ENCODE data around the gene EXT2. TPM values are rescaled to one million over a fixed set of nuclear protein-coding genes. Genes with fewer than 3 reads are reported as not detected.

EXT2 gene
- total RNA-seq, 1 donor from 2014 or later = 78.6 TPM

GRCh38 chr11:44126304-44126703 is 30.8 kb downstream of the EXT2 start:
- intact Hi-C loops (cut with DNase I) = no loop called here
- Histone ChIP-seq H3K4me1 (no peaks in the 10 kb centered on the region), H3K36me3 (peaks cover 0 to 63% of the 10 kb centered on the region in 2 donors), H3K27me3 (no peaks in the 10 kb centered on the region), H3K9me3 (no peaks in the 10 kb centered on the region), H3K27ac (no peak overlapping the region), H3K4me3 (no peak overlapping the region)
- TF ChIP-seq CTCF (IDR thresholded peaks at IDR 0.05) (no peak), POLR2AphosphoS5 (IDR thresholded peaks at IDR 0.05; ENCODE audit: insufficient read depth in 1 of 2, low read depth in 1 of 2) (no peak), POLR2A (IDR thresholded peaks at IDR 0.05) (no peak)
- DNase-seq (ENCODE audit: extremely low spot score in 2 of 2) = no peak

GRCh38 chr11:44127130-44127529 is 31.7 kb downstream of the EXT2 start:
- H3K9me3 ChIP-seq = no peaks in the 10 kb centered on the region
- DNase-seq (ENCODE audit: extremely low spot score in 2 of 2) = no peak
- intact Hi-C loops (cut with DNase I) = no loop called here
- H3K27ac ChIP-seq = no peak overlapping the region
- TF ChIP-seq POLR2A (IDR thresholded peaks at IDR 0.05) (no peak), POLR2AphosphoS5 (IDR thresholded peaks at IDR 0.05; ENCODE audit: insufficient read depth in 1 of 2, low read depth in 1 of 2) (no peak), CTCF (IDR thresholded peaks at IDR 0.05) (no peak)
- no peaks in the 10 kb centered on the region for H3K4me1 ChIP-seq
- H3K36me3 ChIP-seq = peaks cover 0 to 64% of the 10 kb centered on the region in 2 donors
- no peak overlapping the region for H3K4me3 ChIP-seq
- H3K27me3 ChIP-seq = no peaks in the 10 kb centered on the region

DNA sequence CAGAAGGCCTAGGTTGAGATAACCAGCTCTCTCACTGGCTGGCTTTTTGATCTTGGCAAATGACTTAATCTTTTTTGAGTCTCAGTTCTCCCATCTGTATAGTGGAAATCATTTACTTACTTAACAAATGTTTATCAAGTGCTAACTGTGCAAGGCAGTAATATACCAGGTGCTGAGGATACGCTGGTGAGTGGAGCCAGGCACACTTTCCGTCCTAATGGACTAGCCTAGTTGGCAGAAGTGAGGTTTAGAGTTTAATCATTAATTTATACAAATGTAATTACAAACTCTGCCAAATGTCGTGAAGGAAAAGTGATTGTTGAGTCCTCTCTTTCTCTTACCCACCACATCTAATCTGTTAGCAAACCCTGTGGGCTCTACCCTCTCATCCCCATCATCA is 33.3 kb downstream of the EXT2 start:
- H3K9me3 ChIP-seq = no peaks in the 10 kb centered on the region
- TF ChIP-seq POLR2AphosphoS5 (IDR thresholded peaks at IDR 0.05; ENCODE audit: insufficient read depth in 1 of 2, low read depth in 1 of 2) = no peak
- TF ChIP-seq POLR2A (IDR thresholded peaks at IDR 0.05) = no peak
- no peak for TF ChIP-seq CTCF (IDR thresholded peaks at IDR 0.05)
- intact Hi-C loops (cut with DNase I) = no loop called here
- peaks cover 0 to 64% of the 10 kb centered on the region in 2 donors for H3K36me3 ChIP-seq
- no peak for DNase-seq (ENCODE audit: extremely low spot score in 2 of 2)
- H3K4me3 ChIP-seq = no peak overlapping the region
- no peaks in the 10 kb centered on the region for H3K4me1 ChIP-seq
- no peak overlapping the region for H3K27ac ChIP-seq
- no peaks in the 10 kb centered on the region for H3K27me3 ChIP-seq

DNA sequence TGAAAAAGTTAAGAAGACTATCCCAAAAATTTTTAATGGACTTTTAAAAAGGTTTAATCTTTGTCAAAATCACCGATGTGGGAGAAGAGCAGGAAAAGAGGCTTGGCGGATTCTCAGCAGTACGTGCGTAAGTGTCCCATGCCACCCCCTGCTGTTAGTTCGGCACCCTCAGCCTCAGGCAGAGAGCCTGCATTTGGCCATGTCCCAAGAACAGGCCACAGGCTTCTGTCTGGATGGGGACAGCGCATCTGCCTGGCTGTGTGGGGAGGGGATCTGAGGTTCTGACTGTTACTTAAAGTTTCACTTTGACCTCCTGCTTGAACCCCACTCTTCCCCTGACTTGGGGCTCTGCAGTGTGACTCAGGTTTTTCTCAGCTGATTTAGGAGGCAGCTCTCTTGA is 35.3 kb downstream of the EXT2 start:
- H3K27me3 ChIP-seq = no peaks in the 10 kb centered on the region
- peaks cover 0 to 52% of the 10 kb centered on the region in 2 donors for H3K36me3 ChIP-seq
- intact Hi-C loops (cut with DNase I) = no loop called here
- no peaks in the 10 kb centered on the region for H3K4me1 ChIP-seq
- TF ChIP-seq POLR2AphosphoS5 (IDR thresholded peaks at IDR 0.05; ENCODE audit: insufficient read depth in 1 of 2, low read depth in 1 of 2) (no peak), CTCF (IDR thresholded peaks at IDR 0.05) (no peak), POLR2A (IDR thresholded peaks at IDR 0.05) (no peak)
- H3K4me3 ChIP-seq = no peak overlapping the region
- DNase-seq (ENCODE audit: extremely low spot score in 2 of 2) = no peak
- no peak overlapping the region for H3K27ac ChIP-seq
- H3K9me3 ChIP-seq = no peaks in the 10 kb centered on the region

- no peaks in the 10 kb centered on the region for H3K9me3 ChIP-seq
- intact Hi-C loops (cut with DNase I) = no loop called here
- H3K27me3 ChIP-seq = no peaks in the 10 kb centered on the region
- H3K27ac ChIP-seq = no peak overlapping the region
- H3K4me3 ChIP-seq = no peak overlapping the region
- TF ChIP-seq POLR2AphosphoS5 (IDR thresholded peaks at IDR 0.05; ENCODE audit: insufficient read depth in 1 of 2, low read depth in 1 of 2) = no peak
- TF ChIP-seq POLR2A (IDR thresholded peaks at IDR 0.05) = no peak
- no peak for TF ChIP-seq CTCF (IDR thresholded peaks at IDR 0.05)
- no peak for DNase-seq (ENCODE audit: extremely low spot score in 2 of 2)
- H3K4me1 ChIP-seq = peaks cover 8% of the 10 kb centered on the region
- H3K36me3 ChIP-seq = peaks cover 0 to 27% of the 10 kb centered on the region in 2 donors
These were observed 38.0 kb downstream of the EXT2 start for GRCh38 chr11:44133335-44133946.
